Measurements from ENCODE around the gene DCAF8L2. TPM values are rescaled to one million over a fixed set of nuclear protein-coding genes. Genes with fewer than 3 reads are reported as not detected.

DCAF8L2 gene
- total RNA-seq, 2 donors from 2014 or later: not detected

- TF ChIP-seq CTCF (conservative IDR thresholded peaks at IDR 0.05): no peak
- Mint-ChIP-seq H3K9me3 (peaks cover 30% of the 10 kb centered on the region), H3K27ac (no peak overlapping the region), H3K4me1 (no peaks in the 10 kb centered on the region), H3K4me3 (no peak overlapping the region), H3K27me3 (ENCODE audit: insufficient read depth) (no peaks in the 10 kb centered on the region), H3K36me3 (ENCODE audit: low read depth) (no peaks in the 10 kb centered on the region)
- DNase-seq: no peak
- WGBS, 2 experiments (ENCODE audit: insufficient coverage in 1 of 2, insufficient read length in 1 of 2): 95% methylated on average over 2 of the region's 3 CpGs; no CpG with 5 or more reads in 1 of the 2 experiments
- H3K36me3 ChIP-seq (ENCODE audit: control insufficient read depth, insufficient read depth, low read length): no peaks in the 10 kb centered on the region
- H3K9me3 ChIP-seq (ENCODE audit: control insufficient read depth, low read length): no peaks in the 10 kb centered on the region
- H3K4me3 ChIP-seq (ENCODE audit: low read length): no peak overlapping the region
- H3K27ac ChIP-seq (ENCODE audit: low read depth, low read length): no peak overlapping the region
- H3K27me3 ChIP-seq (ENCODE audit: control insufficient read depth, insufficient read depth, low read length, poor library complexity, severe bottlenecking): no peaks in the 10 kb centered on the region
- no peaks in the 10 kb centered on the region for H3K4me1 ChIP-seq (ENCODE audit: control insufficient read depth, insufficient read depth, low read length)
- H3K9ac ChIP-seq (ENCODE audit: extremely low read depth, low read length, poor library complexity, severe bottlenecking): no peak overlapping the region
Observed at GRCh38 chrX:27633328-27633727, 43.2 kb downstream of the DCAF8L2 start.

GRCh38 chrX:27656581-27656980, 66.4 kb downstream of the DCAF8L2 start:
- no peak overlapping the region for H3K27ac Mint-ChIP-seq
- 83% methylated on average over 1 of the region's 1 CpG; no CpG with 5 or more reads in 1 of the 2 experiments for WGBS, 2 experiments (ENCODE audit: insufficient coverage in 1 of 2, insufficient read length in 1 of 2)
- no peak for TF ChIP-seq CTCF (conservative IDR thresholded peaks at IDR 0.05)

GRCh38 chrX:27660878-27661277, 70.7 kb downstream of the DCAF8L2 start:
- H3K27ac ChIP-seq (ENCODE audit: low read depth, low read length): no peak overlapping the region
- H3K9ac ChIP-seq (ENCODE audit: extremely low read depth, low read length, poor library complexity, severe bottlenecking): no peak overlapping the region
- H3K36me3 ChIP-seq (ENCODE audit: control insufficient read depth, insufficient read depth, low read length): no peaks in the 10 kb centered on the region
- peaks cover 31% of the 10 kb centered on the region for H3K9me3 Mint-ChIP-seq
- no peak for TF ChIP-seq CTCF (conservative IDR thresholded peaks at IDR 0.05)
- no peaks in the 10 kb centered on the region for H3K36me3 Mint-ChIP-seq (ENCODE audit: low read depth)
- H3K4me1 Mint-ChIP-seq: no peaks in the 10 kb centered on the region
- H3K27me3 Mint-ChIP-seq (ENCODE audit: insufficient read depth): no peaks in the 10 kb centered on the region
- no peak for DNase-seq
- no peak overlapping the region for H3K4me3 ChIP-seq (ENCODE audit: low read length)
- H3K4me1 ChIP-seq (ENCODE audit: control insufficient read depth, insufficient read depth, low read length): no peaks in the 10 kb centered on the region
- H3K27me3 ChIP-seq (ENCODE audit: control insufficient read depth, insufficient read depth, low read length, poor library complexity, severe bottlenecking): no peaks in the 10 kb centered on the region
- no peak overlapping the region for H3K4me3 Mint-ChIP-seq
- no peaks in the 10 kb centered on the region for H3K9me3 ChIP-seq (ENCODE audit: control insufficient read depth, low read length)
- H3K27ac Mint-ChIP-seq: no peak overlapping the region

More at GRCh38 chrX:27656581-27656980, 66.4 kb downstream of the DCAF8L2 start:
- H3K9me3 ChIP-seq (ENCODE audit: control insufficient read depth, low read length): no peaks in the 10 kb centered on the region
- Mint-ChIP-seq H3K27me3 (ENCODE audit: insufficient read depth) (no peaks in the 10 kb centered on the region), H3K4me1 (no peaks in the 10 kb centered on the region), H3K4me3 (no peak overlapping the region), H3K36me3 (ENCODE audit: low read depth) (no peaks in the 10 kb centered on the region), H3K9me3 (peaks cover 32% of the 10 kb centered on the region)
- no peak overlapping the region for H3K9ac ChIP-seq (ENCODE audit: extremely low read depth, low read length, poor library complexity, severe bottlenecking)
- H3K36me3 ChIP-seq (ENCODE audit: control insufficient read depth, insufficient read depth, low read length): no peaks in the 10 kb centered on the region
- no peaks in the 10 kb centered on the region for H3K4me1 ChIP-seq (ENCODE audit: control insufficient read depth, insufficient read depth, low read length)
- no peak overlapping the region for H3K4me3 ChIP-seq (ENCODE audit: low read length)
- H3K27me3 ChIP-seq (ENCODE audit: control insufficient read depth, insufficient read depth, low read length, poor library complexity, severe bottlenecking): no peaks in the 10 kb centered on the region
- no peak overlapping the region for H3K27ac ChIP-seq (ENCODE audit: low read depth, low read length)
- DNase-seq: no peak
